OCI-LY3 (cell line): ENCODE data around the gene DTX4.

Source experiments
- H2AFZ ChIP-seq: fragments of 200-600, 300-600 bp; shearing (Covaris generic); 2 replicates; pipeline ENCODE4 v1.6.0; 2014; ENCODE audit warnings: antibody characterized with exemption, low read depth, low read length
- H3K27ac ChIP-seq: fragments of 200-600, 300-600 bp; sonication (generic); 2 replicates; pipeline ENCODE4 v1.5.1; 2014; ENCODE audit warnings: mild to moderate bottlenecking, low read length, moderate library complexity, mixed read lengths
- H3K27me3 ChIP-seq: fragments of 200-600, 300-600 bp; sonication (generic); 2 replicates; pipeline ENCODE4 v1.6.1; 2014; ENCODE audit warnings: low read depth, low read length, mixed read lengths
- H3K36me3 ChIP-seq: fragments of 200-600, 300-600 bp; sonication (generic); replicated peaks from 2 replicates; pipeline ENCODE3; 2014; ENCODE audit warnings: low read depth, low read length, mixed read lengths
- H3K4me1 ChIP-seq: fragments of 300-600, 200-600 bp; sonication (generic); 2 replicates; pipeline ENCODE4 v1.6.1; 2014; ENCODE audit warnings: low read length, mixed read lengths
- H3K4me2 ChIP-seq: fragments of 200-600, 300-600 bp; sonication (generic); 2 replicates; pipeline ENCODE4 v1.6.1; 2014; ENCODE audit warnings: low read length, mixed read lengths
- H3K4me3 ChIP-seq: fragments of 300-600, 200-600 bp; sonication (generic); 2 replicates; pipeline ENCODE4 v1.5.1; 2014; ENCODE audit warnings: antibody characterized with exemption, mild to moderate bottlenecking, low read length, moderate library complexity
- H3K79me2 ChIP-seq: fragments of 300-600, 200-600 bp; shearing (Covaris generic); 2 replicates; pipeline ENCODE4 v1.6.1; 2014; ENCODE audit warnings: mild to moderate bottlenecking, low read length, mixed read lengths
- H3K9ac ChIP-seq: fragments of 300-600, 200-600 bp; shearing (Covaris generic); 2 replicates; pipeline ENCODE4 v1.6.0; 2014; ENCODE audit warnings: mild to moderate bottlenecking, low read length, moderate library complexity
- H3K9me3 ChIP-seq: fragments of 200-600, 300-600 bp; shearing (Covaris generic); 2 replicates; pipeline ENCODE4 v1.6.1; 2014; ENCODE audit warnings: low read length, mixed read lengths; ENCODE audit not compliant: insufficient read depth
- H4K20me1 ChIP-seq: fragments of 200-600, 300-600 bp; sonication (generic); 2 replicates; pipeline ENCODE4 v1.6.1; 2016; ENCODE audit warnings: low read length, mixed read lengths; ENCODE audit not compliant: insufficient read depth
- EZH2phosphoT487 ChIP-seq: fragments of 200-600 bp; shearing (Covaris generic); IDR thresholded peaks from 2 replicates; pipeline ENCODE4 v1.6.1; 2018; ENCODE audit warnings: antibody characterized with exemption, mixed run types, low read depth
- TF ChIP-seq, protein P1 (sequence below): fragments of 200-600, 300-600 bp; sonication (generic); IDR thresholded peaks from 2 replicates; pipeline ENCODE4 v1.5.1; 2014; ENCODE audit warnings: antibody characterized with exemption, low read length, low read depth

The DTX4 gene

DNA sequence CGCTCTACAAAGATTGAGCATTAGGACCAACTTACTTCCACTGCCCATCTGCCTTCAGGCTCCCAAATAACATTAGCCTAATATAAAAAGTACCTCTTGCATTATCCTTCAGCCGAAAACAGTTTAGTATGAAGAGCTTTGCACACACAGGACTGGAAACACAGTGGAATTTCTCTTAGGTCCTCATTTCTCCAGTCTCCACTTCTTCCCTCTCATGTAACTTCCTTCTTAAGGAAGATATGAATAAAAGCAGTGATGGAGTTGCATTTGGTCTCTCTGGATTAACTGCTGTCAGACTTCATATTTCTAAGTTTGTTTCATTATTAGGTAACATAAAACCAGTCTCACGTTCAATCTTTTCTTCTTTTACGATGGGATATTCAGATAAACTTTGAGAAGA, 46.4 kb downstream of the DTX4 start:
- no peak overlapping the region for H3K4me3 ChIP-seq
- H4K20me1 ChIP-seq, result no peaks in the 10 kb centered on the region
- H2AFZ ChIP-seq, result no peak overlapping the region
- H3K4me1 ChIP-seq, result peaks cover 98% of the 10 kb centered on the region
- no peaks in the 10 kb centered on the region for H3K27me3 ChIP-seq
- TF ChIP-seq, protein P1, sequence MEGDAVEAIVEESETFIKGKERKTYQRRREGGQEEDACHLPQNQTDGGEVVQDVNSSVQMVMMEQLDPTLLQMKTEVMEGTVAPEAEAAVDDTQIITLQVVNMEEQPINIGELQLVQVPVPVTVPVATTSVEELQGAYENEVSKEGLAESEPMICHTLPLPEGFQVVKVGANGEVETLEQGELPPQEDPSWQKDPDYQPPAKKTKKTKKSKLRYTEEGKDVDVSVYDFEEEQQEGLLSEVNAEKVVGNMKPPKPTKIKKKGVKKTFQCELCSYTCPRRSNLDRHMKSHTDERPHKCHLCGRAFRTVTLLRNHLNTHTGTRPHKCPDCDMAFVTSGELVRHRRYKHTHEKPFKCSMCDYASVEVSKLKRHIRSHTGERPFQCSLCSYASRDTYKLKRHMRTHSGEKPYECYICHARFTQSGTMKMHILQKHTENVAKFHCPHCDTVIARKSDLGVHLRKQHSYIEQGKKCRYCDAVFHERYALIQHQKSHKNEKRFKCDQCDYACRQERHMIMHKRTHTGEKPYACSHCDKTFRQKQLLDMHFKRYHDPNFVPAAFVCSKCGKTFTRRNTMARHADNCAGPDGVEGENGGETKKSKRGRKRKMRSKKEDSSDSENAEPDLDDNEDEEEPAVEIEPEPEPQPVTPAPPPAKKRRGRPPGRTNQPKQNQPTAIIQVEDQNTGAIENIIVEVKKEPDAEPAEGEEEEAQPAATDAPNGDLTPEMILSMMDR, result no peak
- no peak for TF ChIP-seq EZH2phosphoT487
- peaks cover 26% of the 10 kb centered on the region for H3K79me2 ChIP-seq
- H3K36me3 ChIP-seq, result no peaks in the 10 kb centered on the region
- H3K9ac ChIP-seq, result peak overlapping the region; percentile 8; the same call in 1 of the 2 replicates
- no peaks in the 10 kb centered on the region for H3K9me3 ChIP-seq
- peak overlapping the region; percentile 96 for H3K27ac ChIP-seq
- peak overlapping the region; percentile 33 for H3K4me2 ChIP-seq

DNA sequence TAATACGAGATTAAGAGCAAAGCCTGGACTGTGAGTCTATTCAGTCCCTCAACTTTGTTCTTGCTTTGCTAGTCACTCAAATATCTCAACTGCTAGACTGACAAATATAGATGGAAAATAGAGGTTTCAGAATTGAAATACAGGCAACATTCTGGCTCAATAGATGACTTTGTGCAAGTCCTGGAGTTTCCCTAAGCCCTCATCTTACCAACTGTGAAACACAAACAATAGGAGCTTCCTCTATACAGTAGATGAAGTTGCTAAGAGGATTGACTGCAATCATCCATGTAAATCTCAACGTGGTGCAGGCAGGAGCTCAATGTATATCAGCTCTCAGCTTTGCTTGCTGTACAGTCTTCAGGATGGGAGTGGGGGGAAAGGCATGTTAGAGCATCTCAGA, 47.0 kb downstream of the DTX4 start:
- Histone ChIP-seq H3K36me3 (peaks cover 3% of the 10 kb centered on the region), H3K4me3 (no peak overlapping the region), H3K4me1 (peaks cover 98% of the 10 kb centered on the region), H3K9me3 (no peaks in the 10 kb centered on the region), H3K79me2 (peaks cover 23% of the 10 kb centered on the region), H3K27ac (peak overlapping the region; percentile 96), H2AFZ (no peak overlapping the region), H3K9ac (peak overlapping the region; percentile 8; the same call in 1 of the 2 replicates), H3K4me2 (peak overlapping the region; percentile 33), H3K27me3 (no peaks in the 10 kb centered on the region), H4K20me1 (no peaks in the 10 kb centered on the region)
- TF ChIP-seq, protein P1, result no peak
- no peak for TF ChIP-seq EZH2phosphoT487

DNA sequence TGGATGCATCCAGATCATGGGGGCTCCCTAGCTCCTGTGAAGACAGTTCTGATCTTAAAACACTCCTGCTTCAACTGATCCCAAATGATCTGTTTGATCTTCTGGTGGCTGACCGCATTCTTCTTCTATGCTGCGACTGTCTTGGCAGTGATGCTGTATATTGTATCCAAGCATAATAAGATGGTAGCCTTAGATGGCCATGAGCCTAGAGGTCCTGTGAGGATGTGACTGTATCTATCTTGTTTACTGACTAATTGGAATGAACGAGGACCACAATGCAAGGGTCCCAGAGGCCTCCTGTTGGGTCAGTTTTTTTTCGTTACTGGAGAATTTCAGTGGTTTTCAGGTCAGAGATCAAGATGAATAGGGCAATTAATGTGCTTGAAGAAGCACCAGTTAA, 47.9 kb downstream of the DTX4 start:
- Histone ChIP-seq H3K4me2 (peak overlapping the region; percentile 58), H3K9ac (peak overlapping the region; percentile 42; the same call in 1 of the 2 replicates), H3K27me3 (no peaks in the 10 kb centered on the region), H3K36me3 (peaks cover 3% of the 10 kb centered on the region), H3K9me3 (no peaks in the 10 kb centered on the region), H2AFZ (no peak overlapping the region), H3K4me1 (peaks cover 98% of the 10 kb centered on the region), H3K4me3 (no peak overlapping the region), H3K79me2 (peaks cover 14% of the 10 kb centered on the region), H4K20me1 (no peaks in the 10 kb centered on the region), H3K27ac (peak overlapping the region; percentile 43; the same call in 1 of the 2 replicates)
- no peak for TF ChIP-seq EZH2phosphoT487
- TF ChIP-seq, protein P1, result no peak

DNA sequence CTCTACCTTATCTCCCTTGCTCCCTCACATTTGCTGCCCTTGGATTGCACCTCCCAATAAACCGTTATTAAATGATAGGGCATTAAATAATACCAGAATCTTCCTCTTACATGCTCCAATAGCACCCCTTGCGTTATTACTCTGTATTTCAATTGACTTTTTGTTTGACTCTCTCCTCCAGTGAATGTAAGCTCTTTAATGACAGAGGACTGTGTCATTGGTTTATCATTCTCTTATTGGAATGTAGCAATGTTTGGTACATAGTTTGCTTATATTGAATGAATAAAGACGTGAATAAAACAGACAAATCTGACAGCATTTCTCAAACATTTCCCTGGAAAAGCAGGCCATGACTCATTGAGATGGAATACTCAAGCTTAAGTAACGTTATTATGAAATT, 49.5 kb downstream of the DTX4 start:
- Histone ChIP-seq H3K4me2 (peak overlapping the region; percentile 58), H3K9ac (peak overlapping the region; percentile 42; the same call in 1 of the 2 replicates), H3K9me3 (no peaks in the 10 kb centered on the region), H2AFZ (peak overlapping the region; percentile 37), H3K79me2 (peaks cover 5% of the 10 kb centered on the region), H3K27ac (peak overlapping the region; percentile 43), H3K4me3 (peak overlapping the region; percentile 30), H4K20me1 (no peaks in the 10 kb centered on the region), H3K4me1 (peaks cover 84% of the 10 kb centered on the region), H3K36me3 (peaks cover 3% of the 10 kb centered on the region), H3K27me3 (no peaks in the 10 kb centered on the region)
- TF ChIP-seq, protein P1, result peak; percentile 62
- no peak for TF ChIP-seq EZH2phosphoT487
